ENCODE results near the gene CBARP.

Gene CBARP

GRCh38 chr19:1249990-1250436 is 12.2 kb upstream of the CBARP start:
- Histone ChIP-seq H3K79me2 (ENCODE audit: low read length) (peaks cover 54% of the 10 kb centered on the region), H3K27ac (ENCODE audit: low read length) (peak overlapping the region; percentile 92), H3K4me3 (ENCODE audit: low read length) (peak overlapping the region; percentile 88), H3K4me2 (ENCODE audit: low read length) (peak overlapping the region; percentile 100), H3K4me1 (ENCODE audit: low read length) (peaks cover 29% of the 10 kb centered on the region), H2AFZ (ENCODE audit: low read depth, low read length) (no peak overlapping the region), H3K9me3 (ENCODE audit: insufficient read depth, low read length) (no peaks in the 10 kb centered on the region), H3K36me3 (replicated peaks; ENCODE audit: low read depth, low read length) (peaks cover 33% of the 10 kb centered on the region), H4K20me1 (ENCODE audit: insufficient read depth, low read length) (peaks cover 11% of the 10 kb centered on the region; the same call in 1 of the 2 replicates), H3K27me3 (ENCODE audit: low read depth, low read length) (no peaks in the 10 kb centered on the region), H3K9ac (ENCODE audit: low read length) (peak overlapping the region; percentile 98)
- TF ChIP-seq EZH2phosphoT487 (IDR thresholded peaks at IDR 0.05; ENCODE audit: low read depth), result no peak
- TF ChIP-seq, protein P1, sequence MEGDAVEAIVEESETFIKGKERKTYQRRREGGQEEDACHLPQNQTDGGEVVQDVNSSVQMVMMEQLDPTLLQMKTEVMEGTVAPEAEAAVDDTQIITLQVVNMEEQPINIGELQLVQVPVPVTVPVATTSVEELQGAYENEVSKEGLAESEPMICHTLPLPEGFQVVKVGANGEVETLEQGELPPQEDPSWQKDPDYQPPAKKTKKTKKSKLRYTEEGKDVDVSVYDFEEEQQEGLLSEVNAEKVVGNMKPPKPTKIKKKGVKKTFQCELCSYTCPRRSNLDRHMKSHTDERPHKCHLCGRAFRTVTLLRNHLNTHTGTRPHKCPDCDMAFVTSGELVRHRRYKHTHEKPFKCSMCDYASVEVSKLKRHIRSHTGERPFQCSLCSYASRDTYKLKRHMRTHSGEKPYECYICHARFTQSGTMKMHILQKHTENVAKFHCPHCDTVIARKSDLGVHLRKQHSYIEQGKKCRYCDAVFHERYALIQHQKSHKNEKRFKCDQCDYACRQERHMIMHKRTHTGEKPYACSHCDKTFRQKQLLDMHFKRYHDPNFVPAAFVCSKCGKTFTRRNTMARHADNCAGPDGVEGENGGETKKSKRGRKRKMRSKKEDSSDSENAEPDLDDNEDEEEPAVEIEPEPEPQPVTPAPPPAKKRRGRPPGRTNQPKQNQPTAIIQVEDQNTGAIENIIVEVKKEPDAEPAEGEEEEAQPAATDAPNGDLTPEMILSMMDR (IDR thresholded peaks at IDR 0.05; ENCODE audit: low read depth, low read length), result no peak

GRCh38 chr19:1249298-1249989 is 11.6 kb upstream of the CBARP start:
- Histone ChIP-seq H3K36me3 (replicated peaks; ENCODE audit: low read depth, low read length) (peaks cover 27% of the 10 kb centered on the region), H3K4me1 (ENCODE audit: low read length) (peaks cover 35% of the 10 kb centered on the region), H3K27ac (ENCODE audit: low read length) (peak overlapping the region; percentile 92), H2AFZ (ENCODE audit: low read depth, low read length) (no peak overlapping the region), H3K9ac (ENCODE audit: low read length) (peak overlapping the region; percentile 98), H3K27me3 (ENCODE audit: low read depth, low read length) (no peaks in the 10 kb centered on the region), H3K9me3 (ENCODE audit: insufficient read depth, low read length) (no peaks in the 10 kb centered on the region), H3K4me2 (ENCODE audit: low read length) (peak overlapping the region; percentile 100), H3K79me2 (ENCODE audit: low read length) (peaks cover 48% of the 10 kb centered on the region), H4K20me1 (ENCODE audit: insufficient read depth, low read length) (peaks cover 11% of the 10 kb centered on the region; the same call in 1 of the 2 replicates), H3K4me3 (ENCODE audit: low read length) (peak overlapping the region; percentile 88)
- TF ChIP-seq, protein P1 (IDR thresholded peaks at IDR 0.05; ENCODE audit: low read depth, low read length), result no peak
- TF ChIP-seq EZH2phosphoT487 (IDR thresholded peaks at IDR 0.05; ENCODE audit: low read depth), result no peak

- Histone ChIP-seq H4K20me1 (ENCODE audit: insufficient read depth, low read length) (peaks cover 7% of the 10 kb centered on the region; the same call in 1 of the 2 replicates), H2AFZ (ENCODE audit: low read depth, low read length) (no peak overlapping the region), H3K79me2 (ENCODE audit: low read length) (peaks cover 42% of the 10 kb centered on the region)
Observed at GRCh38 chr19:1248786-1249297, 11.0 kb upstream of the CBARP start.

More at GRCh38 chr19:1248786-1249297, 11.0 kb upstream of the CBARP start:
- TF ChIP-seq EZH2phosphoT487 (IDR thresholded peaks at IDR 0.05; ENCODE audit: low read depth), result no peak
- TF ChIP-seq, protein P1 (IDR thresholded peaks at IDR 0.05; ENCODE audit: low read depth, low read length), result peak; percentile 85
- H3K4me3 ChIP-seq (ENCODE audit: low read length), result peak overlapping the region; percentile 78
- H3K9me3 ChIP-seq (ENCODE audit: insufficient read depth, low read length), result no peaks in the 10 kb centered on the region
- H3K27ac ChIP-seq (ENCODE audit: low read length), result peak overlapping the region; percentile 81
- peak overlapping the region; percentile 70 for H3K4me2 ChIP-seq (ENCODE audit: low read length)
- peaks cover 38% of the 10 kb centered on the region for H3K4me1 ChIP-seq (ENCODE audit: low read length)
- H3K9ac ChIP-seq (ENCODE audit: low read length), result peak overlapping the region; percentile 93
- H3K36me3 ChIP-seq (replicated peaks; ENCODE audit: low read depth, low read length), result peaks cover 25% of the 10 kb centered on the region
- no peaks in the 10 kb centered on the region for H3K27me3 ChIP-seq (ENCODE audit: low read depth, low read length)
